ENCODE measurements around the gene IRX5.
A peak's percentile ranks its signal among the peaks of the same experiment; 100 is the strongest.

The IRX5 gene

GRCh38 chr16:54892981-54893380 lies 37.7 kb upstream of the IRX5 start:
- DNase-seq (ENCODE audit: low read depth) = no peak
- no peak overlapping the region for H3K4me3 ChIP-seq (ENCODE audit: control insufficient read depth, low read depth, low read length)
- TF ChIP-seq, protein P1, sequence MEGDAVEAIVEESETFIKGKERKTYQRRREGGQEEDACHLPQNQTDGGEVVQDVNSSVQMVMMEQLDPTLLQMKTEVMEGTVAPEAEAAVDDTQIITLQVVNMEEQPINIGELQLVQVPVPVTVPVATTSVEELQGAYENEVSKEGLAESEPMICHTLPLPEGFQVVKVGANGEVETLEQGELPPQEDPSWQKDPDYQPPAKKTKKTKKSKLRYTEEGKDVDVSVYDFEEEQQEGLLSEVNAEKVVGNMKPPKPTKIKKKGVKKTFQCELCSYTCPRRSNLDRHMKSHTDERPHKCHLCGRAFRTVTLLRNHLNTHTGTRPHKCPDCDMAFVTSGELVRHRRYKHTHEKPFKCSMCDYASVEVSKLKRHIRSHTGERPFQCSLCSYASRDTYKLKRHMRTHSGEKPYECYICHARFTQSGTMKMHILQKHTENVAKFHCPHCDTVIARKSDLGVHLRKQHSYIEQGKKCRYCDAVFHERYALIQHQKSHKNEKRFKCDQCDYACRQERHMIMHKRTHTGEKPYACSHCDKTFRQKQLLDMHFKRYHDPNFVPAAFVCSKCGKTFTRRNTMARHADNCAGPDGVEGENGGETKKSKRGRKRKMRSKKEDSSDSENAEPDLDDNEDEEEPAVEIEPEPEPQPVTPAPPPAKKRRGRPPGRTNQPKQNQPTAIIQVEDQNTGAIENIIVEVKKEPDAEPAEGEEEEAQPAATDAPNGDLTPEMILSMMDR (conservative IDR thresholded peaks at IDR 0.05; ENCODE audit: control insufficient read depth, insufficient read depth, low read depth, low read length) = no peak

DNA sequence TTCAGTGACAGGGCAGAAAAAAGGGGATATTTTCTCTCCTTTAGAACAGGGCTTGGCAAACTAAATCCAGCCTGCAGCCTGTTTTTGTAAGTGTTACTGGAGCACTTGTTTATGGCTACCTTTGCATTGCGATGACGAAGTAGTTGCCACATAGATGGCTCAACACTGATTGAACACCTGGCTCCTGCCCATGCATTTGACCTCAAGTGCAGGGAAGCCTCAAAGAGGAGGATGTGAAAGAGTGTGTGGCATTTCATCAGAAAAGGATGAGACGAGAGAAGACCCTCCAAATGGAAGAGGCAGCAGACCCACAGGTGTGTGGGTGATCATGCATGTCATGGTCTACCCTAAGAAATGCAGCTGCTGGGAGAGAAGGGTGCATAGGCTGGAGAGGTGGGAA lies 32.7 kb upstream of the IRX5 start:
- DNase-seq (ENCODE audit: low read depth) = no peak
- no peak overlapping the region for H3K4me3 ChIP-seq (ENCODE audit: control insufficient read depth, low read depth, low read length)
- TF ChIP-seq, protein P1 (conservative IDR thresholded peaks at IDR 0.05; ENCODE audit: control insufficient read depth, insufficient read depth, low read depth, low read length) = no peak

DNA sequence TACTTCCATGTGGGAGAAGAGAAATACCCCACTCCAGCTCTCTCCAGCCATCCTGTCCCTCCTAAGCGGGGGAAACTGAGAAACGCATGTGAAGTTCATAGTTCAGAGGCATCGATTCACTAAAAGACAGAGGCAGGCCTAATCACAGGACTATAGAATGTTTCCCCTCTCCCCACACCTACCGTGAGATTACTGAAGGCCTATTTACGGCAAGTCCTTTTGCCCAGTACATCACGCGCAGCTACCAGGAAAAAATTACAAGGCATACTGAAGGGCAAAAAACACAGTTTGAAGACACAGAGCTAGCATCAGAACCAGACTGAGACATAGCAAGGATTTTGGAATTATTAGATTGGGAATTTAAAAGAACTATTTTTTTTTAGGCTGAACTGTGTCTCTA lies 29.1 kb upstream of the IRX5 start:
- TF ChIP-seq, protein P1 (conservative IDR thresholded peaks at IDR 0.05; ENCODE audit: control insufficient read depth, insufficient read depth, low read depth, low read length) = no peak
- no peak for DNase-seq (ENCODE audit: low read depth)

DNA sequence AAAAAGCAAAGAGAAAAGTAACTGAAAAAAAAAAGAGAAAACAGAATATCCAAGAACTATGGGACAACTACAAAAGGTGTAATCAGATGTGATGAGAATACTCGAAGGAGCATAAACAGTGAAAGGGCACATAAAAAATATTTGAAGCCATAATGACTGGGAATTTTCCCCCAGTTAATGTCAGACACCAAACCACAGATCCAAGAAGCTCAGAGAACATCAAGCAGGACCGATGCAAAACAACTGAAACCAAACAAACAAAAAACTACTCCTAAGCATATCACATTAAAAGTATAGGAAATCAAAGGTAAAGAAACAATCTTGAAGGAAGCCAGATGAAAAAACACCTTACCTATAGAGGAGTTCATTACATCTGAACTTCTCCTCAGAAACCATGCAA lies 27.6 kb upstream of the IRX5 start:
- TF ChIP-seq, protein P1 (conservative IDR thresholded peaks at IDR 0.05; ENCODE audit: control insufficient read depth, insufficient read depth, low read depth, low read length) = no peak
- DNase-seq (ENCODE audit: low read depth) = no peak

More for the DNA sequence above, 29.1 kb upstream of the IRX5 start:
- no peak overlapping the region for H3K4me3 ChIP-seq (ENCODE audit: control insufficient read depth, low read depth, low read length)

GRCh38 chr16:54911079-54911478 lies 19.6 kb upstream of the IRX5 start:
- no peak overlapping the region for H3K4me3 ChIP-seq (ENCODE audit: control insufficient read depth, low read depth, low read length)
- TF ChIP-seq, protein P1 (conservative IDR thresholded peaks at IDR 0.05; ENCODE audit: control insufficient read depth, insufficient read depth, low read depth, low read length) = no peak
- no peak for DNase-seq (ENCODE audit: low read depth)

More for the DNA sequence above, 27.6 kb upstream of the IRX5 start:
- H3K4me3 ChIP-seq (ENCODE audit: control insufficient read depth, low read depth, low read length) = no peak overlapping the region

- DNase-seq (ENCODE audit: low read depth) = no peak
- TF ChIP-seq, protein P1 (conservative IDR thresholded peaks at IDR 0.05; ENCODE audit: control insufficient read depth, insufficient read depth, low read depth, low read length) = no peak
Measured at GRCh38 chr16:54912720-54913119, 17.9 kb upstream of the IRX5 start.

GRCh38 chr16:54921206-54921824 lies 9.3 kb upstream of the IRX5 start:
- no peak overlapping the region for H3K4me3 ChIP-seq (ENCODE audit: control insufficient read depth, low read depth, low read length)
- TF ChIP-seq, protein P1 (conservative IDR thresholded peaks at IDR 0.05; ENCODE audit: control insufficient read depth, insufficient read depth, low read depth, low read length) = no peak
- DNase-seq (ENCODE audit: low read depth) = peak; percentile 74

More at GRCh38 chr16:54912720-54913119, 17.9 kb upstream of the IRX5 start:
- no peak overlapping the region for H3K4me3 ChIP-seq (ENCODE audit: control insufficient read depth, low read depth, low read length)

Data from fibroblast of mammary gland (primary cell).